Cardiac fibroblast (primary cell): Measurements from ENCODE around the gene TMEM138.

Experiments used
- DNase-seq, 2 donors: peaks; one replicate each; pipeline versions ENCODE4 v3.0.0 to v3.0.0-alpha.2; 2010; ENCODE audit warnings: low read depth in 2 of 2
- H3K4me3 ChIP-seq, 2 donors: replicated peaks in 1 of 2; 1 replicate in 1 of 2; 2 replicates in 1 of 2; pipeline ENCODE4 v1.5.1; 2011; ENCODE audit warnings: low read depth in 2 of 2, low read length in 2 of 2, mild to moderate bottlenecking in 2 of 2, moderate library complexity in 1 of 2
- CTCF ChIP-seq: IDR thresholded peaks from one replicate; pipeline ENCODE4 v1.5.1; 2011; ENCODE audit warnings: low read depth, mild to moderate bottlenecking, low read length, inconsistent platforms

TMEM138 gene

GRCh38 chr11:61335355-61335710 lies 26.8 kb upstream of the TMEM138 start:
- H3K4me3 ChIP-seq, result no peak overlapping the region
- TF ChIP-seq CTCF, result no peak
- DNase-seq, result peak in 1 of 2 donors; percentile 32

GRCh38 chr11:61336171-61336935 lies 25.8 kb upstream of the TMEM138 start:
- TF ChIP-seq CTCF, result peak; percentile 99
- H3K4me3 ChIP-seq, result no peak overlapping the region
- DNase-seq, result peak; percentile 77 to 84

GRCh38 chr11:61337706-61338470 lies 24.3 kb upstream of the TMEM138 start:
- H3K4me3 ChIP-seq, result no peak overlapping the region
- TF ChIP-seq CTCF, result no peak
- DNase-seq, result no peak

DNA sequence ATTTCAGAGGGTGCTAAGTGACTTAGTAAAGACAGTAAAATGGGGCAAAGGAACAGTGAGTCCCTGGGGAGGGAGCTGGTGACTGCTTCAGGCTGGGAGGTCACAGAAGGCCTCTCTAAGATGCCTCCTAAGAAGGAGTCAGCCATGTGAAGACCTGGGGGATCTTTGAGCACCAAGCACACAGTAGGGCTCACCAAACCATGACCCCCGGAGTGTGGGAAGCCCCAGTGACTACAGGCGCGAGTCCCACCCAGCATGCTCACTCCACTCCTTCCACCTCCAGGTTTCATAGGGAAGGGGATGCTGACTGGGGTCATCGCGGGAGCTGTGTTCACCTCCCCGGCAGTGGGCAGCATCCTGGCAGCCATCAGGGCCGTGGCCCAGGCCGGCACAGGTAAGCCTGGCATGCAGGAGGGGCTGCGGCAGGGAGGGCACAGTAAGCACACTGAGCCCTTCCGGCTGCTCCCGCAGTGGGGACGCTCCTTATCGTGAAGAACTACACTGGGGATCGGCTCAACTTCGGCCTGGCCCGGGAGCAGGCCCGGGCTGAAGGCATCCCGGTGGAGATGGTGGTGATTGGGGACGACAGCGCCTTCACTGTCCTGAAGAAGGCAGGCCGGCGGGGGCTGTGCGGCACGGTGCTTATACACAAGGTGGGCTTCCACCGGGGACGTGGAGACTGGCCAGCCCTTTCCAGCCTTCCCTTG lies 23.2 kb upstream of the TMEM138 start:
- TF ChIP-seq CTCF, result no peak
- DNase-seq, result no peak
- H3K4me3 ChIP-seq, result no peak overlapping the region

DNA sequence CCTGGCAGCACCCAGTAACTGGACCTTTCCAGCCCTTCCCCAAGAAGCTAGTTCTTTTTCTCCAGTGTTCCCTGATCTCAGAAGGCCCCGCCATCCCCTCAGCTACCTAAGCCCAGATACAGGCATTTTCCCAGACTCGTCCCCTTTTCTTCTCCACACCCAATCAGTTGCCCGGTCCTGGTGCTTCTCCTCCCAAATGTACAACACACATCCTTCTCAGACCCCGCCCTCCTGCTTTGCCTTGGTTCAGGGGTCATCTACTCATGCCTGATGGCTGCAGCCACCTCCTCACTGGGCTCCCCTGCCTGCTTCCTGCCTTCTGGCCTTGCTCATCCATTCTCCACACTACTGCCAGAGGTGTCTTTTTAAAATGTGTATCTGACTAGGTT lies 22.7 kb upstream of the TMEM138 start:
- no peak for TF ChIP-seq CTCF
- DNase-seq, result no peak
- H3K4me3 ChIP-seq, result no peak overlapping the region

- no peak overlapping the region for H3K4me3 ChIP-seq
- TF ChIP-seq CTCF, result no peak
- no peak for DNase-seq
Measured at GRCh38 chr11:61340979-61341378, 21.2 kb upstream of the TMEM138 start.
